OCI-LY1 (cell line): ENCODE results near the gene LCE6A.

ENCODE experiments used
- H2AFZ ChIP-seq: fragments of 200-600 bp; sonication (generic), shearing (Covaris generic); 2 replicates; pipeline ENCODE4 v1.6.0; 2014; ENCODE audit warnings: antibody characterized with exemption, mild to moderate bottlenecking, low read length
- H3F3A ChIP-seq: fragments of 200-600 bp; sonication (generic), shearing (Covaris generic); 2 replicates; pipeline ENCODE4 v1.6.0; 2014; ENCODE audit warnings: mild to moderate bottlenecking, antibody characterized with exemption, low read length, moderate library complexity; ENCODE audit not compliant: insufficient read depth
- H3K27ac ChIP-seq: fragments of 200-600 bp; sonication (generic); 2 replicates; pipeline ENCODE4 v1.5.1; 2014; ENCODE audit warnings: low read length, mixed run types, mild to moderate bottlenecking, low read depth; ENCODE audit not compliant: poor library complexity, severe bottlenecking
- H3K27me3 ChIP-seq: fragments of 200-600 bp; sonication (generic); 2 replicates; pipeline ENCODE4 v1.6.0; 2014; ENCODE audit warnings: antibody characterized with exemption, mild to moderate bottlenecking, low read length, moderate library complexity; ENCODE audit not compliant: insufficient read depth
- H3K36me3 ChIP-seq: fragments of 200-600 bp; sonication (generic); 2 replicates; pipeline ENCODE4 v1.6.1; 2014; ENCODE audit warnings: mild to moderate bottlenecking, antibody characterized with exemption, low read length, moderate library complexity, mixed read lengths; ENCODE audit not compliant: insufficient read depth
- H3K4me1 ChIP-seq: fragments of 200-600 bp; sonication (generic); 2 replicates; pipeline ENCODE4 v1.5.1; 2014; ENCODE audit warnings: mild to moderate bottlenecking, low read length, moderate library complexity; ENCODE audit not compliant: insufficient read depth, severe bottlenecking
- H3K4me2 ChIP-seq: fragments of 200-600 bp; sonication (generic), shearing (Covaris generic); 2 replicates; pipeline ENCODE4 v1.6.1; 2014; ENCODE audit warnings: low read length
- H3K4me3 ChIP-seq: fragments of 200-600 bp; sonication (generic); 2 replicates; pipeline ENCODE4 v1.5.1; 2014; ENCODE audit warnings: low read length, low read depth, mild to moderate bottlenecking, mixed read lengths; ENCODE audit not compliant: poor library complexity, severe bottlenecking
- H3K79me2 ChIP-seq: fragments of 200-600 bp; shearing (Covaris generic); 2 replicates; pipeline ENCODE4 v1.6.1; 2016; ENCODE audit warnings: mixed run types, low read length, mixed read lengths; ENCODE audit not compliant: insufficient read depth
- H3K9ac ChIP-seq: fragments of 200-600 bp; sonication (generic), shearing (Covaris generic); 2 replicates; pipeline ENCODE4 v1.6.1; 2014; ENCODE audit warnings: mild to moderate bottlenecking, low read length, mixed read lengths
- H3K9me2 ChIP-seq: fragments of 200-600 bp; sonication (generic), shearing (Covaris generic); 2 replicates; pipeline ENCODE4 v1.6.1; 2014; ENCODE audit warnings: low read depth, mild to moderate bottlenecking, low read length, mixed read lengths
- H3K9me3 ChIP-seq: fragments of 200-600 bp; shearing (Covaris generic); 2 replicates; pipeline ENCODE4 v1.6.1; 2014; ENCODE audit warnings: low read length, mixed read lengths
- H4K20me1 ChIP-seq: fragments of 200-600 bp; sonication (generic), shearing (Covaris generic); 2 replicates; pipeline ENCODE4 v1.6.0; 2016; ENCODE audit warnings: mild to moderate bottlenecking, low read length; ENCODE audit not compliant: insufficient read depth
- CTCF ChIP-seq: fragments of 200-600 bp; sonication (generic), shearing (Covaris generic); IDR thresholded peaks from 2 replicates; pipeline ENCODE4 v1.5.1; 2017; ENCODE audit warnings: mild to moderate bottlenecking, antibody characterized with exemption, low read length, moderate library complexity, mixed read lengths
- EZH2 ChIP-seq: fragments of 200-600 bp; sonication (generic), shearing (Covaris generic); IDR thresholded peaks from 2 replicates; pipeline ENCODE4 v1.8.0; 2017; ENCODE audit warnings: borderline replicate concordance, mixed run types, mild to moderate bottlenecking, antibody characterized with exemption, low read length, moderate library complexity, mixed read lengths

Gene LCE6A

GRCh38 chr1:152884966-152885624 lies 42.4 kb downstream of the LCE6A start:
- Histone ChIP-seq H4K20me1 (no peaks in the 10 kb centered on the region), H3F3A (no peaks in the 10 kb centered on the region), H3K36me3 (no peaks in the 10 kb centered on the region), H3K9me2 (no peaks in the 10 kb centered on the region), H3K27ac (no peak overlapping the region), H3K4me1 (no peaks in the 10 kb centered on the region), H3K79me2 (no peaks in the 10 kb centered on the region), H3K9me3 (no peaks in the 10 kb centered on the region), H3K9ac (no peak overlapping the region), H3K4me3 (no peak overlapping the region), H3K27me3 (no peaks in the 10 kb centered on the region), H3K4me2 (no peak overlapping the region), H2AFZ (no peak overlapping the region)
- TF ChIP-seq EZH2 = no peak

- no peaks in the 10 kb centered on the region for H4K20me1 ChIP-seq
These were observed 43.4 kb downstream of the LCE6A start for GRCh38 chr1:152886085-152886484.

GRCh38 chr1:152886758-152887409 lies 44.2 kb downstream of the LCE6A start:
- Histone ChIP-seq H4K20me1 (no peaks in the 10 kb centered on the region), H3K4me3 (no peak overlapping the region), H3K79me2 (no peaks in the 10 kb centered on the region), H3F3A (no peaks in the 10 kb centered on the region), H3K9ac (no peak overlapping the region), H3K36me3 (no peaks in the 10 kb centered on the region), H3K4me1 (no peaks in the 10 kb centered on the region), H3K9me3 (no peaks in the 10 kb centered on the region), H2AFZ (no peak overlapping the region), H3K4me2 (no peak overlapping the region), H3K27me3 (no peaks in the 10 kb centered on the region), H3K9me2 (no peaks in the 10 kb centered on the region), H3K27ac (no peak overlapping the region)
- TF ChIP-seq CTCF (no peak), EZH2 (no peak)

More at GRCh38 chr1:152886085-152886484, 43.4 kb downstream of the LCE6A start:
- H3K27me3 ChIP-seq = no peaks in the 10 kb centered on the region
- no peaks in the 10 kb centered on the region for H3K79me2 ChIP-seq
- no peak for TF ChIP-seq EZH2
- TF ChIP-seq CTCF = no peak
- H3K4me1 ChIP-seq = no peaks in the 10 kb centered on the region
- no peaks in the 10 kb centered on the region for H3K9me3 ChIP-seq
- H3F3A ChIP-seq = no peaks in the 10 kb centered on the region
- no peak overlapping the region for H2AFZ ChIP-seq
- H3K36me3 ChIP-seq = no peaks in the 10 kb centered on the region
- no peak overlapping the region for H3K27ac ChIP-seq
- H3K4me3 ChIP-seq = no peak overlapping the region
- no peaks in the 10 kb centered on the region for H3K9me2 ChIP-seq
- no peak overlapping the region for H3K9ac ChIP-seq
- H3K4me2 ChIP-seq = no peak overlapping the region
